Medulla oblongata (tissue), 1 donor: ENCODE measurements around the gene DAP.

ENCODE experiments used
- DNase-seq: peaks from one replicate; pipeline ENCODE4 v3.0.0-alpha.2; 2015; ENCODE audit errors: extremely low spot score

The DAP gene

GRCh38 chr5:10760921-10761184 is 181 bp downstream of the DAP start:
- no peak for DNase-seq

DNA sequence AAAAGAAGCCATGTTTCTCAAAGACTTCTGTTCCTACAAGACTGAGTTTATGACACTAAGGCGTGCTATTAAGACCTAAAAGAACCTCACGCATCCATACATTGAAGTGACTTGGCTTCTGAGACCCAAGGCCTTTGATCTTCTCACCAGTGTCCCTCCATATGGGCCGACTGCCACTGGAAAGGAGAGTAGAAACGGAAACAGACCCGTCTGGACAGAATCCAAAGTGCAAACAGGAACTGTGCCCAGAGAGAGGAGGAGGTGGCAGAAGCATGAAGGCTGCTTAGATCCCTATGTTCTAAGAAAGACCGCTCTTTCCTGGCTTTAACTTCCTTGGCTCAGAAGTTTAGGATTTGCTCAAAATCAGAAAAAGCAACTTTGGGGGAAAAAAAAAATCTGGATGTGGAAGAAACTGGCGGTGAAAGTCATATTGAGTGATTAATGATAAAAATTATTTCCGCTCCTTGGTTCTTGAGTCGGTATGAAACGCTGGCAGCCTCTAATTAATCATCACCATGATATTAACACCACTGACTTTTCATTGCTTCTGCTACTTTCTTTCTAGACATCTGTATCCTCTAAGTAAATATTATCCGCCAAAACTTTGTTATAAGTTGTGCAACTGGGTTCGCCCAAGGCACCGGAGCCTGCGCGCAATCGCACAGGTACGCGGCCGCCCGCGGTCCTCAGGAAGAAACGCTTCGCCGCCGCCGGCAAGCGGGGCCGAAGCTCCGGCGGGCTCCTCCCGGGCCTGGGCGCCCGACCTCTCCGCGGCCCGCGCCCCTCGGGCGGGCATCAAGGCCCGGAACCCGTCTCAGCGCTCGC is 726 bp downstream of the DAP start:
- DNase-seq = peak; percentile 78

- DNase-seq = no peak
These were observed 1.9 kb downstream of the DAP start for GRCh38 chr5:10759111-10759510.

GRCh38 chr5:10757922-10758555 is 3.0 kb downstream of the DAP start:
- DNase-seq = no peak

DNA sequence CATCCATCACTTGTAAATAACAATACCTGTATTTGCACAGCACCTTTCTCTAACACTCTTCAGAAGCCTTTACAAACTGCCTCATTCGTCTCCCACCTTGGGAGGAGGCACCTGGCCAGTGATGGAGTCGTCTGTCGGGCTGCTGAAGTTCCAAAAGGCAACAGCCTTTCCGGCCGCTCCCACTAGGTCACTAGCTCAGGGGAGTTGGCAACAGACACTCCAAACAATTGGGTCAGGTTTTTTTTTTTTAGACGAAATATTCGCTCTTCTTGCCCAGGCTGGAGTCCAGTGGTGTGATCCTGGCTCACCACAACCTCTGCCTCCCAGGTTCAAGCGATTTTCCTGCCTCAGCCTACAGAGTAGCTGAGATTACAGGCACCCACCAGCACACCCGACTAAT is 4.0 kb downstream of the DAP start:
- DNase-seq = no peak

DNA sequence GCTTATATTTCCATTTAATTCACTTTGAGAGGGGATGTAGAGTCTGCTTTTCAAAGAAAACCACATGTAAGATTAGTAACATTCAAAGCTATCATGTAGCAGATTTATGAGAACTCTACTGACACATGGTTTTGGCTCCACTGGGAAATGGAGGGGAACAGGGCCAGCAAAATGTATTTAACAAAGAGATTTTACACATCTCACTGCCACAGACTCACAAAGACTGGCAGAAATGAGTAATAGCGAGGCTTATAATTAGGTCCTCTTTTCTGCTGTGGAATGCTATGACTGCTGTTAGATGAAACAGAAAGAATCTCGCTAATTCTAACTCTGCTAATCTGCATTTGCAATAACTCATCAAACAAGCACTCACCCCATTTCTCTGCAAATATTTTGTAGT is 4.5 kb downstream of the DAP start:
- DNase-seq = no peak

DNA sequence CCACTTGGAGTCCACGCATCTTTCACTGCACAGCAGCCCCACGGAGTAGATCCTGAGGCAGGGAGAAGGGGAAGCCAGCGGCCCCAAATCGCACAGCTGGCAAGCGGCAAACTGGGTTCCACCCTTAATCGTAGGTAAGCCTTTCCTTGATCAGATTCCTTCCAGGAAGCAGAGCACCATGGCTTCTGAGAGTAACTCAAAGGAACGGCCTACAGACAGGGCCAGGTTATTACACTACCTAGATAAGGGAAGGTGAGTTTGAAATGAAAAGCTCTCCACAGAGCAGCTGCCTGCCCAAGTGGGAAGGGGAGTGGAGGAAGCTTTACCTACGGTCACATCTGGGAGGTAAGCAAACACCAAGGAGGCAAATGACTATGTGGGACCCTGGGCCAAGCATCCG is 7.9 kb downstream of the DAP start:
- no peak for DNase-seq

- DNase-seq = no peak
These were observed 8.6 kb downstream of the DAP start for GRCh38 chr5:10752451-10752850.

DNA sequence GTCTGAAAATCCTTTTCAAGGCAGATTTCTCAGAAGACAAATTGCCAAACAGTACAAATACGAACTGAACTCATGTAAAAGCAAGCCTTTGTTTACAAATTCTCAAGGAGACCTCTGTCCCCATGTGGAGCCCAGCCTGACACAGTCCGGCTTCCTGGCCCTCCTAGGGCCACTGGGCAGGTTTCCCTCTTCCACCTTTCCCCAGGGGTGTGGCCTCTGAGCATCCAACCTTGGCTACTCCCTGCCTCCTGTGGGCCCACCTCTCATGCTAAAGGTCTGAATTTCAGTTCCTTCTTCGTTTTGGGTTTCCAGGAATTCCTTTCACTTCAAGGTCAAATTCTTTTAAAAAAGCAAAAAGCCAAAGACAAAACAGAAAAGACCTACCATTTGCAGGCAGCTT is 10.1 kb downstream of the DAP start:
- no peak for DNase-seq

GRCh38 chr5:10747678-10748622 is 13.1 kb downstream of the DAP start:
- no peak for DNase-seq

- peak; percentile 75 for DNase-seq
These were observed 14.3 kb downstream of the DAP start for GRCh38 chr5:10746711-10747110.

- no peak for DNase-seq
These were observed 15.9 kb downstream of the DAP start for GRCh38 chr5:10745133-10745532.

DNA sequence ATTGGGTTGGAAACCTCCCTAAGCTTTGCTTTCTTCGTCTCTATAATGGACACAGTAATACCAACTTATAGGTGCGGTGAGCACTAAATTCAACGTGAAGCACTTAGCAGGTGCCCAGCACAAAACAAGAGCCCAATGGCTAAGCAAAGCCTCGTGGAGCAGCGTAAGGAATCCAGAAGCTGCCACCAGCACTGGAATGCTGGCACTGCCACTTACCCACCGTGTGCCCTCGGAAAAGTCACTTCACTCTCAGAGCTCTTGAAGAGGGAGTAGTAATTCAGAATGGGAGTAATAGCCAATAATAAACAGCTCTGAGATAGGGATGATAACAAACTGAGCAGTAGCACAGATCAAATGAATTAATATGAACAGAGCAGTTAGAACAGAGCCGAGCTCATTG is 16.4 kb downstream of the DAP start:
- no peak for DNase-seq

DNA sequence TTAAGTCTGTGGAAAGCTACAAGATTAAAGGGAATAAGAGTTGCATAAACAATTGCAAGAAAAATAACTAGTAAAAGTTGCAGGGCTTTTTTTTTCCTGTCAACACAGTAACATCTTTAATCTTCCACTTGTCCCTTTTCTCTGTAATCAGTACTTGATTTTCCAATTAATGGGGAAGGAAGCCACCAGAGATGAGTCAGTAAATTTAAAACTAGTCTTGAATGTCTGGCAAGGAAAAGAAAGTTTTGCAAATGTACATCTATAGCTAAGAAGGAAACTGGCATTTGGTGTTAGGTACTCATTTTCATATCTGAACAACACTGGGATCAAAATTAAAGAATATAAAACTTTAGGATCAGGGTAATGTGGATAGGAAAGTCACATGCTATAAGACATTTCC is 17.1 kb downstream of the DAP start:
- no peak for DNase-seq

GRCh38 chr5:10743526-10743925 is 17.5 kb downstream of the DAP start:
- DNase-seq = no peak

DNA sequence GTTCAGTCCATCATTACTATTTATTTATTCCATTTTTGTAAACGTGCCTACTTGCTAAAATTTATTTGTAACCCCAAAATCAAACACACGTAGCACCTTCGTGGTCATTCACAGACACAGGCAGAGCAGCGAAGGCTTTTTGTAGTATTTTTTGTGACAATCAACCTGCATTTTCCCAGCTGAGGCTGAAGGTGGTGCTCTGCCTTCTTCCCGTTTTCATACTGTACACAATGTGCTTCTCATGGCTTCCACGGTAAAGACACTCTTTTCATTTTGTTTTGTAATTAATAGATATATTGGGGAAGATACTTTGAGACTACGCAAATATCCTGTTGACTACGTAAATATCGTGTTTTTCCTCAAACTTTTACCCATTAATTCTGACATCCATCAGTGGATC is 19.4 kb downstream of the DAP start:
- no peak for DNase-seq

GRCh38 chr5:10740384-10740783 is 20.6 kb downstream of the DAP start:
- DNase-seq = no peak

- no peak for DNase-seq
These were observed 23.2 kb downstream of the DAP start for GRCh38 chr5:10737880-10738279.

- no peak for DNase-seq
These were observed 24.2 kb downstream of the DAP start for GRCh38 chr5:10736808-10737207.

- DNase-seq = no peak
These were observed 24.7 kb downstream of the DAP start for GRCh38 chr5:10736354-10736753.

- DNase-seq = no peak
These were observed 25.3 kb downstream of the DAP start for GRCh38 chr5:10735569-10736276.
